B cell (primary cell): ENCODE results near the gene SFT2D2. TPM values are rescaled to one million over a fixed set of nuclear protein-coding genes. Genes with fewer than 3 reads are reported as not detected.

Source experiments
- ATAC-seq: fragments of 200-7000 bp; cut with Tn5 transposase; one replicate; pipeline ENCODE4 v1.10.0; 2021; ENCODE audit warnings: low read depth, mild to moderate bottlenecking, moderate number of reproducible peaks, moderate library complexity
- CTCF ChIA-PET: fragments of 350-600 bp; sonication (Branson Sonifier 250); formaldehyde crosslinking; loops from one replicate; lab custom pipeline; 2021; ENCODE audit warnings: antibody characterized with exemption, inconsistent platforms; lab: Charles Lee
- POLR2A ChIA-PET: fragments of 350-600 bp; sonication (Branson Sonifier 250); formaldehyde crosslinking; loops from one replicate; lab custom pipeline; 2021; ENCODE audit warnings: antibody characterized with exemption; lab: Charles Lee
- DNase-seq: peaks from one replicate; pipeline ENCODE4 v3.0.0; 2013
- H2AFZ ChIP-seq: 2 replicates; pipeline ENCODE4 v1.6.1; 2012; ENCODE audit warnings: mild to moderate bottlenecking, low read depth, low read length; ENCODE audit not compliant: insufficient read depth, poor library complexity, severe bottlenecking
- H3K27ac ChIP-seq, 2 donors: 1 replicate in 1 of 2; 2 replicates in 1 of 2; pipeline ENCODE4 v1.5.1; 2012 to 2013; ENCODE audit warnings: low read length in 2 of 2, mild to moderate bottlenecking in 2 of 2, moderate library complexity in 1 of 2
- H3K27me3 ChIP-seq, 4 experiments: fragments of 200-600 bp in 1 of 4; sonication (generic) in 1 of 4; replicated peaks in 1 of 4; 1 replicate in 2 of 4; 2 replicates in 2 of 4; pipeline versions ENCODE4 v1.6.1 to v1.7.0; 2013 to 2016; ENCODE audit warnings: low read length in 3 of 4, mild to moderate bottlenecking in 2 of 4, mixed read lengths in 1 of 4, moderate library complexity in 1 of 4; ENCODE audit not compliant: insufficient read depth in 4 of 4, control insufficient read depth in 3 of 4; ENCODE audit errors: control extremely low read depth in 1 of 4
- H3K36me3 ChIP-seq, 2 experiments: replicated peaks in 1 of 2; 1 replicate in 1 of 2; 2 replicates in 1 of 2; pipeline versions ENCODE4 v1.6.1 to v1.7.1; 2013; ENCODE audit warnings: low read length in 1 of 2; ENCODE audit not compliant: insufficient read depth in 2 of 2, control insufficient read depth in 1 of 2; ENCODE audit errors: control extremely low read depth in 1 of 2, extremely low read depth in 1 of 2
- H3K4me1 ChIP-seq, 2 donors: fragments of 200-600 bp in 1 of 2; sonication (generic) in 1 of 2; 1 replicate in 1 of 2; 2 replicates in 1 of 2; pipeline versions ENCODE4 v1.5.1 to v1.6.1; 2013 to 2017; ENCODE audit warnings: low read length in 2 of 2; ENCODE audit not compliant: control insufficient read depth in 2 of 2, insufficient read depth in 2 of 2
- H3K4me2 ChIP-seq: replicated peaks from 2 replicates; pipeline ENCODE3; 2012; ENCODE audit warnings: mild to moderate bottlenecking, low read depth, low read length; ENCODE audit not compliant: poor library complexity, severe bottlenecking
- H3K4me3 ChIP-seq, 5 experiments: fragments of 200-600 bp in 1 of 5; sonication (generic) in 1 of 5; 1 replicate in 3 of 5; 2 replicates in 2 of 5; pipeline versions ENCODE4 v1.5.1 to v1.7.0; 2011 to 2016; ENCODE audit warnings: low read length in 4 of 5, mild to moderate bottlenecking in 4 of 5, low read depth in 2 of 5, control low read depth in 1 of 5, moderate library complexity in 1 of 5; ENCODE audit not compliant: insufficient read depth in 1 of 5; ENCODE audit errors: control extremely low read depth in 1 of 5, extremely low read depth in 1 of 5
- H3K79me2 ChIP-seq: fragments of 200-600 bp; sonication (generic); one replicate; pipeline ENCODE4 v1.6.0; 2016; ENCODE audit warnings: low read length; ENCODE audit not compliant: control insufficient read depth, insufficient read depth
- H3K9ac ChIP-seq: fragments of 200-600 bp; sonication (generic); 2 replicates; pipeline ENCODE4 v1.6.1; 2017; ENCODE audit warnings: mild to moderate bottlenecking, low read length, moderate library complexity
- H3K9me3 ChIP-seq, 3 donors: one replicate each; pipeline versions ENCODE4 v1.6.1 to v1.7.1; 2013; ENCODE audit warnings: low read length in 2 of 3; ENCODE audit not compliant: control insufficient read depth in 2 of 3, insufficient read depth in 1 of 3; ENCODE audit errors: control extremely low read depth in 1 of 3
- H4K20me1 ChIP-seq: 2 replicates; pipeline ENCODE4 v1.6.0; 2012; ENCODE audit warnings: mild to moderate bottlenecking, low read length; ENCODE audit not compliant: insufficient read depth, control insufficient read depth, poor library complexity, severe bottlenecking
- H3K27ac Mint-ChIP-seq: one replicate; pipeline ENCODE4 v1.8.0; 2021; ENCODE audit warnings: mixed read lengths
- H3K27me3 Mint-ChIP-seq: one replicate; pipeline ENCODE4 v1.8.0; 2021; ENCODE audit warnings: mixed read lengths
- H3K4me1 Mint-ChIP-seq: one replicate; pipeline ENCODE4 v1.8.0; 2021; ENCODE audit warnings: mixed read lengths
- H3K4me3 Mint-ChIP-seq: one replicate; pipeline ENCODE4 v1.8.0; 2021; ENCODE audit warnings: mixed read lengths
- H3K9me3 Mint-ChIP-seq: one replicate; pipeline ENCODE4 v1.8.0; 2022; ENCODE audit warnings: mixed read lengths; ENCODE audit not compliant: insufficient read depth
- CTCF ChIP-seq: fragments of 200-600 bp; IDR thresholded peaks from one replicate; pipeline ENCODE4 v1.8.0; 2022; ENCODE audit warnings: antibody characterized with exemption, mild to moderate bottlenecking
- EZH2 ChIP-seq: IDR thresholded peaks from 2 replicates; pipeline ENCODE4 v1.6.1; 2012; ENCODE audit warnings: borderline replicate concordance, low read depth, mild to moderate bottlenecking, moderate library complexity, low read length; ENCODE audit not compliant: insufficient read depth, poor library complexity, severe bottlenecking
- WGBS: methylation state at CpG from one replicate; pipeline ENCODE4 v1.1.5; 2013; ENCODE audit warnings: missing lambda C conversion rate; ENCODE audit not compliant: insufficient coverage; 5-methylcytosine and 5-hydroxymethylcytosine counted together
- intact Hi-C: fragments of 100-400 bp; cut with micrococcal nuclease; formaldehyde crosslinking; loops from one replicate; pipeline ENCODE4 v1.10.0; 2022
- polyA plus RNA-seq: library from polyadenylated mRNA; depleted of rRNA; stranded (reverse); fragments of >200 nt; gene quantifications from 2 replicates; pipeline ENCODE4 v1.2.3, GENCODE V29; 2012
- total RNA-seq, 2 donors: library from RNA; stranded (reverse); fragments of 120-200 nt in 1 of 2; gene quantifications; 1 replicate in 1 of 2; 2 replicates in 1 of 2; pipeline versions ENCODE4 v1.2.3 to v1.2.4, GENCODE V29; 2013 to 2022

Gene SFT2D2
- total and polyA plus RNA-seq, 2 donors (not counting 1 experiment from before 2014, with no cell fraction given), result 13.0 to 68.3 TPM

- Histone ChIP-seq H3K9me3 (peaks cover 0 to 10% (median 6%) of the 10 kb centered on the region in 3 donors), H3K9ac (no peak overlapping the region), H3K36me3 (no peaks in the 10 kb centered on the region), H4K20me1 (no peaks in the 10 kb centered on the region), H3K27ac (no peak overlapping the region), H3K4me3 (no peak overlapping the region), H3K4me1 (no peaks in the 10 kb centered on the region), H3K79me2 (no peaks in the 10 kb centered on the region), H3K27me3 (peaks cover 0 to 4% (median 1%) of the 10 kb centered on the region in 4 experiments), H2AFZ (no peak overlapping the region), H3K4me2 (no peak overlapping the region)
- peaks cover 7% of the 10 kb centered on the region for H3K9me3 Mint-ChIP-seq
- no peaks in the 10 kb centered on the region for H3K4me1 Mint-ChIP-seq
- 96% methylated on average over 4 of the region's 4 CpGs for WGBS
- ChIA-PET POLR2A (no interaction called here), CTCF (no interaction called here)
- DNase-seq, result no peak
- no peak for ATAC-seq
- no peak overlapping the region for H3K27ac Mint-ChIP-seq
- peaks cover 2% of the 10 kb centered on the region for H3K27me3 Mint-ChIP-seq
- intact Hi-C loops, result no loop called here
- no peak overlapping the region for H3K4me3 Mint-ChIP-seq
- TF ChIP-seq EZH2, result no peak
These were observed 9.6 kb upstream of the SFT2D2 start for GRCh38 chr1:168216171-168216570.

GRCh38 chr1:168217664-168218063 is 8.1 kb upstream of the SFT2D2 start:
- Histone ChIP-seq H3K79me2 (no peaks in the 10 kb centered on the region), H4K20me1 (no peaks in the 10 kb centered on the region), H3K4me2 (no peak overlapping the region), H2AFZ (no peak overlapping the region), H3K4me3 (no peak overlapping the region), H3K36me3 (no peaks in the 10 kb centered on the region), H3K9me3 (peaks cover 0 to 5% (median 4%) of the 10 kb centered on the region in 3 donors), H3K27ac (no peak overlapping the region), H3K4me1 (no peaks in the 10 kb centered on the region), H3K9ac (no peak overlapping the region), H3K27me3 (peaks cover 0 to 4% (median 1%) of the 10 kb centered on the region in 4 experiments)
- no peak overlapping the region for H3K27ac Mint-ChIP-seq
- WGBS, result 95% methylated on average over 3 of the region's 4 CpGs
- H3K27me3 Mint-ChIP-seq, result peaks cover 2% of the 10 kb centered on the region
- peaks cover 3% of the 10 kb centered on the region for H3K9me3 Mint-ChIP-seq
- ChIA-PET POLR2A (no interaction called here), CTCF (interaction anchor here (1.0 kb wide), 1 partner anchor 18 kb away, joined by 3 read pairs; no protein-coding TSS in a partner anchor)
- no peak overlapping the region for H3K4me3 Mint-ChIP-seq
- ATAC-seq (no peak), DNase-seq (no peak)
- intact Hi-C loops, result no loop called here
- TF ChIP-seq EZH2 (no peak), CTCF (no peak)
- no peaks in the 10 kb centered on the region for H3K4me1 Mint-ChIP-seq
